DMS79 treated with DMSO at 0.1 percent for 48 hours (cell line): Measurements from ENCODE around the gene LRRC25.
"Not testable (repeated sequence)": the region's sequence is repeated elsewhere in the genome, so short reads cannot be mapped to it uniquely, and the experiment has no call there.

ENCODE experiments used
- DNase-seq: peaks from one replicate; lab custom pipeline; 2025; lab: John Stamatoyannopoulos, UW

Gene LRRC25

GRCh38 chr19:18405754-18406153 lies 8.3 kb upstream of the LRRC25 start:
- not testable (repeated sequence) for DNase-seq

- DNase-seq = not testable (repeated sequence)
These were observed 5.2 kb upstream of the LRRC25 start for GRCh38 chr19:18402455-18403248.

GRCh38 chr19:18401580-18402112 lies 4.2 kb upstream of the LRRC25 start:
- DNase-seq = no peak

- DNase-seq = no peak
These were observed 1.6 kb upstream of the LRRC25 start for GRCh38 chr19:18399008-18399407.

GRCh38 chr19:18396471-18397241 lies 766 bp downstream of the LRRC25 start:
- no peak for DNase-seq

- no peak for DNase-seq
These were observed 3.6 kb downstream of the LRRC25 start for GRCh38 chr19:18393836-18394235.

- no peak for DNase-seq
These were observed 4.5 kb downstream of the LRRC25 start for GRCh38 chr19:18392926-18393325.

GRCh38 chr19:18392417-18392816 lies 5.0 kb downstream of the LRRC25 start:
- no peak for DNase-seq

GRCh38 chr19:18391509-18392075 lies 5.8 kb downstream of the LRRC25 start:
- DNase-seq = no peak

GRCh38 chr19:18390065-18390907 lies 7.1 kb downstream of the LRRC25 start:
- no peak for DNase-seq

GRCh38 chr19:18389726-18390064 lies 7.7 kb downstream of the LRRC25 start:
- DNase-seq = no peak

- DNase-seq = no peak
These were observed 8.3 kb downstream of the LRRC25 start for GRCh38 chr19:18388960-18389725.

GRCh38 chr19:18388100-18388959 lies 9.1 kb downstream of the LRRC25 start:
- DNase-seq = peak; percentile 74

- no peak for DNase-seq
These were observed 10.7 kb downstream of the LRRC25 start for GRCh38 chr19:18386543-18387271.

- DNase-seq = no peak
These were observed 11.5 kb downstream of the LRRC25 start, which contains the start of gene GDF15 for GRCh38 chr19:18385675-18386542. GDF15 (plus strand) TSS chr19:18386158; CDS start chr19:18386190, 32 bp downstream.

- DNase-seq = no peak
These were observed 12.1 kb downstream of the LRRC25 start for GRCh38 chr19:18385359-18385674.

- DNase-seq = no peak
These were observed 12.6 kb downstream of the LRRC25 start for GRCh38 chr19:18384775-18385174.

GRCh38 chr19:18383622-18384021 lies 13.8 kb downstream of the LRRC25 start:
- DNase-seq = not testable (repeated sequence)
